ENCODE data around the gene PPIF.
"Not testable (repeated sequence)": the region's sequence is repeated elsewhere in the genome, so short reads cannot be mapped to it uniquely, and the experiment has no call there.

Gene PPIF

DNA sequence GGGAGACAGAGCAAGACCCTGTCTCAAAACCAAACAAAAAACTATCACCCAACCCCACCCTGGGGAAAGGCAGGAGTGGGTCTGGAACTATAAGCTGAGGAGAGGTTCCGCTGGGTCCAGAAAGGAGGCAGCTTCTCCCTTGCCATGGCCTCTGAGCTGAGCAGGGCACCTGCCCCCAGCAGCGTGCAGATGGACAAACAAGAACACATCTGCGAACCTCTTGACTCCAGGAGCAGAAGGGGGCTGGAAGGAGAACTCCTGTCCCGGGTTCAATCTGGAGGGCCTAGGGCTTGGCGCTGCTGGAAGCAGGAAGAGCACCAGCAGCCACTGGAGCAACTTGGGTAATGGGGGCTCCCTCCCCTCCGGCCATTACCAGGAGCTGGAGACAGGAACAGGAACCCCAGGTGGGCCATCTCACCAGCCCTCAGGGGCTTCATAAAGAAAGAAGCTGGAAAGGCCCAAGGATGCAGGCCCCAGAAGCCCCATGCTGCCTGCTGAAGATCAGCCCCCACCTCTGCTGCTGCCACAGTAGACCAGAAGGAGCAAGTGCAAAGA is 19.0 kb upstream of the PPIF start:
- TF ChIP-seq, protein P1, sequence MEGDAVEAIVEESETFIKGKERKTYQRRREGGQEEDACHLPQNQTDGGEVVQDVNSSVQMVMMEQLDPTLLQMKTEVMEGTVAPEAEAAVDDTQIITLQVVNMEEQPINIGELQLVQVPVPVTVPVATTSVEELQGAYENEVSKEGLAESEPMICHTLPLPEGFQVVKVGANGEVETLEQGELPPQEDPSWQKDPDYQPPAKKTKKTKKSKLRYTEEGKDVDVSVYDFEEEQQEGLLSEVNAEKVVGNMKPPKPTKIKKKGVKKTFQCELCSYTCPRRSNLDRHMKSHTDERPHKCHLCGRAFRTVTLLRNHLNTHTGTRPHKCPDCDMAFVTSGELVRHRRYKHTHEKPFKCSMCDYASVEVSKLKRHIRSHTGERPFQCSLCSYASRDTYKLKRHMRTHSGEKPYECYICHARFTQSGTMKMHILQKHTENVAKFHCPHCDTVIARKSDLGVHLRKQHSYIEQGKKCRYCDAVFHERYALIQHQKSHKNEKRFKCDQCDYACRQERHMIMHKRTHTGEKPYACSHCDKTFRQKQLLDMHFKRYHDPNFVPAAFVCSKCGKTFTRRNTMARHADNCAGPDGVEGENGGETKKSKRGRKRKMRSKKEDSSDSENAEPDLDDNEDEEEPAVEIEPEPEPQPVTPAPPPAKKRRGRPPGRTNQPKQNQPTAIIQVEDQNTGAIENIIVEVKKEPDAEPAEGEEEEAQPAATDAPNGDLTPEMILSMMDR (conservative IDR thresholded peaks at IDR 0.05) = no peak
- H3K27ac ChIP-seq = no peak overlapping the region

DNA sequence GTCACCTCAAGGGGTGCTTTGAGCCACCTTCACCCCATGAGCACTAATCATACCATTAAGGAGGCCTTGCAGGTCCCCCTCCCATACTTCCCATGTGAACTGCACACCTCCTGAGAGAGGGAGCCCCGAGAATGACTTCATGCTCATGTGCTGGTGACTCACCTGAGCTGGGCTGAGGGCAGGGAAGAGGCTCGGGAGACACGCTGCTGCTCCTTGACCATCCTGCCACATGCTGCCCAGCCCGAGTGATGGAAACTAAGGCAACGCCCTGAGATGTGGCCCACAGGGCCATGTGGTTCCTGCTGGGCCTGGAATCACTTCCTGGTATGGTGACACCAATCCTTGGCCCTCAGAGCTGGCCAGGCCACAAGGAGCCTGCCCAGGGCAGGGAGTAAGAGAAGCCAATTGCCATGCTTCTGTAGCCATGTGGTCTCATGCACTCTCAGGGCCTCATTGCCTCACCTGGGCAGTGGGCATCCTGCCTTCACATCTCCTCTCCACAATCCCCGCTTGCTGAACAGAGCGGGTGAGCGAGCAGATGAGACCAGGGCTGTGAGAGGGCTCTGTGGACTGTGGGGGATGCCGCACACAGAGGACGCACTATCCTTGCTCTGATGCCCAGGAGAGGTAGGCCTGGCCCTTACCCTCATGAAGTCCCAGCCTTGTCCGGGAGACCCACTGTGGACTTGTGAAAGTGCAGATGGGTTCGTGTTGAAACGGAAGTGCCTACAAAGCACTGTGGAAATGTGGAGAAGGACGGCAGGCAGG is 18.3 kb upstream of the PPIF start:
- no peak overlapping the region for H3K27ac ChIP-seq
- TF ChIP-seq, protein P1 (conservative IDR thresholded peaks at IDR 0.05) = no peak

DNA sequence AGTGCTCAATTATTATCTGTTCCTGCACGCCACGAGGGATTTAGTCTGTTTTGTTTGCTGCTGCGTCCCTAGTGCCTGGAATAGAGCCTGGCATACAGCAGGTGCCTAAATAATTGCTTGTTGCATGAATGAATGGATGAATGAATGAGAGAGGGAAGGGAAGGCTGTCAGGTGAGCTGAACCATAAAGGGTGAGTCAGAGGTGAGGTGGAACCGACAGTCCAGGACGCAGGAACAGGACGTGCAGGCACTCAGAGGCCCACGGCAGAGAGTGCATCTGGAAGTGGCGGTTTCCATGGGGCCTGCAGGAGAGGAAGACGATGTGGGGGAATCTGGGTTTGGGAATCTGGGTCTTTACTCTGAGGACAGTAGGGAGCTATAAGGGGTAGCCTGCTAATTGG is 17.7 kb upstream of the PPIF start:
- TF ChIP-seq, protein P1 (conservative IDR thresholded peaks at IDR 0.05) = no peak
- H3K27ac ChIP-seq = no peak overlapping the region

DNA sequence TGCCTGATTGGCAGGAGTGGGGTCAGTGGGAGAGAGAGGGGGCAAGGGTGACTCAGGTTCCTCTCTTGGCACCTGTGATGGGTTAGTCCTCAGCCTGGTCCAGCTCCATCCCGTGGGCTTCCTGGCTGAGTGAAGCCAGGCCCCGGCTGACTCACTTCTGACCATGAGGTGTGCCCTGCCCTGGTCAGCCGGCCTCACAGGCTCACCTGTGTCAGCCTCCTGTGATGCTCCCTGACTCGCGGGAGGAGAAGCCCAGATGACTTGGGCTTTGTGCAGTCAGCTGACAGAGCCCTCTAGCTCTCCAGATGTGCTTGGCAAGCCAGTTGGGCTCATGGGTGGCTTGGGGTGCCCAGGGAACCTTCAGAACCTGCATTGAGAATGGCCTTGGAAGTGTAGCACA is 16.0 kb upstream of the PPIF start:
- H3K27ac ChIP-seq = no peak overlapping the region
- TF ChIP-seq, protein P1 (conservative IDR thresholded peaks at IDR 0.05) = no peak

DNA sequence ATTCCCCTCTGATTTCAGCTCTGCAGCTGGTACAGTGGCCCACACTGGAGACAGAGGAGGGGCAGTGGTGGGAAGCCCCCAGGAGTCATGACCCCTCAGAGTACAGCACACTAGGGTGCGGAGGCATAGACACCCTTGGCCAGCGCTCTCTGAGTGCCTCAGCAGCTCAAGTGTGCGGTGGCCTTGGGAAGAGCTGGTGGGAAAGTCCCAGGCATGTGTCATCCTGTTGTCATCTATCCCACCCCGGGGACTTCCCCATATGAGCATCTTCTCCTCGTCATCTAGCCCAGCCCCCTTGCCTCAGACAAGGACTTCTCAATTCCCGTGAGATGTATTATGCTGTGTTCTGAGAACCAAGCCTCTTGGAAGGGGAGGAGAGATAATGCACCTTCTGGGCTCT is 15.6 kb upstream of the PPIF start:
- no peak overlapping the region for H3K27ac ChIP-seq
- TF ChIP-seq, protein P1 (conservative IDR thresholded peaks at IDR 0.05) = no peak

DNA sequence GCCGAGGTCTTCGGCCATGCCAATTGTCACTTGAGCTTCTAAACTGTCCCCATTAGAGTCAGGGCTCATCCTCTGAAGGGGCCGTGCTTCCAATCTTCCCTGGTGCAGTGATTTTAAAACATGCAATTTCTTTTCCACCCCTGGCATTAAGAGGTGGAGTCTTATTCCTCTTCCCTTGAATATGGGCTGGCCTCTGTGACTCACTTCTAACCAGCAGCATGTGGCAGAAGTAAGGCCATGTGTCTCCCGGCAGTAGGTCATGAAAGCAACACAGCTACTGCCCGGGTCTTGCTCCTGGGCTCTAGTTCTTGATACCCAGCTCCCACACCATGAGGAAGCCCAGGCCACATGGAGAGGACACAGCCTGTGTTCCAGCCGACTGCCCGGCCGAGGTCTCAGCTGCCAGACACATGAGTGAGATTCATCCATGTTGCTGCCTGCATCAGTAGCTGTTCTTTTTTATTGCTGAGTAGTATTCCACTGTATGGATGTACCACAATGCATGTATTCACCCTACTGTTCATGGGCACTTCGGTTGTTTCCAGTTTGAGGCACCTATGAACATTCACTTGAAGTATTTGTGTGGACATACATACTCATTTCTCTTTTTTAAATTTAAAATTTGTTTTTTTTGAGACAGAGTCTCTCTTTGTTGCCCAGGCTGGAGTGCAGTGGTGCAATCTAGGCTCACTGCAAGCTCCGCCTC is 14.5 kb upstream of the PPIF start:
- not testable (repeated sequence) for H3K27ac ChIP-seq

DNA sequence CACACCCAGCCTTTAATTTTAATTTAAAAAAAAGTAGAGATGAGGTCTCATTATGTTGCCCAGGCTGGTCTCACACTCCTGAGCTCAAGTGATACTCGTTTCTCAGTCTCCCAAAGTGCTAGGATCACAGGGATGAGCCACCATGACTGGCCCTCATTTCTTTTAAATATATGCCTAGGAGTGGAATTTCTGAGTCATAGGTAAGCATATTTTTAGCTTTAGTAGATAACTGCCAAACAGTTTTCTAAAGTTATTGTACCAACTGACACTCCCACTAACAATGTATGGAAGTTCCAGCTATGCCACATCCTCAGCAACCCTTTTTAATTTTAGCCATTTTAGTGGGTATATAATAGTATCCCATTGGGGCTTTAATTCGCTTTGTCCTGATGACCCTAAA is 13.8 kb upstream of the PPIF start:
- TF ChIP-seq, protein P1 (conservative IDR thresholded peaks at IDR 0.05) = no peak
- no peak overlapping the region for H3K27ac ChIP-seq

DNA sequence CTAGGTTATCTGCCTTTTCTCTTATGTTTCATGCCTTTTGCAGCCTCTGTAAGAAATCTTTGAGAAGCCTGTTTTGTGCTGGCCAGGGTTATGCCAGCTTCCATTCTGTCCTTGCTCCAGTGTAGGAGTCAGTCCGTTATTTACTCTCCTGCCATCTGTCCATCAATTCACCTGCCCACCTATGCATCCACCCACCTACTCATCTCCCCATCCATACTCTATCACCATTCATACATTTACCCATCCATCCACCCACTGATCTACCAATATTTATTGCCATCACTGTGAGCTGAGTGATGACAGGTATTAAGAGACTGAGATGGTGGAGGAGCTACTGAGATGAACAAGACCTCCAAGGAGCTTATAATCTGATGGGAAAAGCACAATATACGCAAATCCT is 12.7 kb upstream of the PPIF start:
- H3K27ac ChIP-seq = no peak overlapping the region
- TF ChIP-seq, protein P1 (conservative IDR thresholded peaks at IDR 0.05) = no peak
